NB4 (cell line): ENCODE results near the gene PA2G4.

Source experiments
- DNase-seq: peaks from one replicate; pipeline ENCODE4 v3.0.0; 2010; ENCODE audit warnings: low read depth
- H3K4me3 ChIP-seq: one replicate; pipeline ENCODE4 v1.5.1; 2011; ENCODE audit warnings: mild to moderate bottlenecking, low read depth, low read length, moderate library complexity
- CTCF ChIP-seq: IDR thresholded peaks from one replicate; pipeline ENCODE4 v1.5.1; 2012; ENCODE audit warnings: low read depth, low read length
- MAX ChIP-seq: IDR thresholded peaks from 2 replicates; pipeline ENCODE4 v1.6.1; 2011; ENCODE audit warnings: low read depth, low read length
- MYC ChIP-seq: IDR thresholded peaks from 2 replicates; pipeline ENCODE4 v1.6.1; 2011; ENCODE audit warnings: low read depth, low read length
- POLR2A ChIP-seq: IDR thresholded peaks from 2 replicates; pipeline ENCODE4 v1.6.1; 2011; ENCODE audit warnings: mild to moderate bottlenecking; ENCODE audit not compliant: insufficient read length; ENCODE audit errors: extremely low read depth

Gene PA2G4

DNA sequence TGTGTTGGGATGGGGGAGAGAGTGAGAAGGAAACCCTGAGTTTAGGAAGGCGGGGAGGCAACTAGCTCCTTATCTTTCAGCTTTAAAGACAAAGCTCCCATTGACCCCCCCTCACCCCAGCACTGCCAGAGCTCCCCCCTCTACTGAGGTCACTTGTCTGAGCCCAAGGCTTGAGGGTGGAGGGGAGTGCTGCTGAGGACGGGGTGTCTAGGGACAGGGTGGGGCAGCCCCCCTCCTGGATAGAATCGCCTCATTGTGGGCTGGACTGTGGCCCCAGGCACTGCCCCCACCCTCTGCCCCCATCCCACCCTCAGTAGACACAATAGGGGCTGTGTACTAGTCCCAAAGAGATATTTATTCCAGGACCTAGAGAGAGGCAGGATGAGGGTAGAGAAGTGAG, 21.4 kb upstream of the PA2G4 start:
- TF ChIP-seq MAX (no peak), CTCF (no peak), MYC (no peak), POLR2A (no peak)

DNA sequence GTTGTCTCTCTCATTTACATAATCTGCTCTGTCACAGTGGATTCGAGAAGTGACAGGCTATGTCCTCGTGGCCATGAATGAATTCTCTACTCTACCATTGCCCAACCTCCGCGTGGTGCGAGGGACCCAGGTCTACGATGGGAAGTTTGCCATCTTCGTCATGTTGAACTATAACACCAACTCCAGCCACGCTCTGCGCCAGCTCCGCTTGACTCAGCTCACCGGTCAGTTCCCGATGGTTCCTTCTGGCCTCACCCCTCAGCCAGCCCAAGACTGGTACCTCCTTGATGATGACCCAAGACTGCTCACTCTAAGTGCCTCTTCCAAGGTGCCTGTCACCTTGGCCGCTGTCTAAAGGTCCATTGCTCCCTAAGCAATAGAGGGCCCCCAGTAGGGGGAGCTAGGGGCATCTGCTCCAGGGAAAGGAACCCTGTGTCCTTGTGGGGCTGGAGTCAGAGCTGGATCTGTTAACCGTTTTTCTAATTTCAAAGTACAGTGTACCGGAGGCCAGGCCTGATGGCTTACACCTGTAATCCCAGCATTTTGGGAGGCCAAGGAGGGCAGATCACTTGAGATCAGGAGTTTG, 19.3 kb upstream of the PA2G4 start:
- no peak overlapping the region for H3K4me3 ChIP-seq
- peak; percentile 73 for DNase-seq
- TF ChIP-seq POLR2A, result no peak
- peak; percentile 98 for TF ChIP-seq CTCF
- no peak for TF ChIP-seq MYC
- no peak for TF ChIP-seq MAX

More for the DNA sequence above, 21.4 kb upstream of the PA2G4 start:
- no peak for DNase-seq
- H3K4me3 ChIP-seq, result no peak overlapping the region

- TF ChIP-seq CTCF (no peak), MAX (no peak), POLR2A (no peak), MYC (no peak)
- no peak for DNase-seq
These were observed 18.3 kb upstream of the PA2G4 start for GRCh38 chr12:56086096-56086495.

GRCh38 chr12:56086608-56087007, 17.8 kb upstream of the PA2G4 start:
- no peak for TF ChIP-seq CTCF
- no peak for TF ChIP-seq POLR2A
- no peak for TF ChIP-seq MYC
- no peak for TF ChIP-seq MAX
- H3K4me3 ChIP-seq, result no peak overlapping the region
- no peak for DNase-seq

More at GRCh38 chr12:56086096-56086495, 18.3 kb upstream of the PA2G4 start:
- H3K4me3 ChIP-seq, result no peak overlapping the region

- no peak for DNase-seq
- H3K4me3 ChIP-seq, result no peak overlapping the region
- TF ChIP-seq CTCF, result no peak
- TF ChIP-seq MYC, result no peak
- TF ChIP-seq MAX, result no peak
- TF ChIP-seq POLR2A, result no peak
These were observed 17.1 kb upstream of the PA2G4 start for GRCh38 chr12:56087220-56087619.

GRCh38 chr12:56097738-56098137, 6.6 kb upstream of the PA2G4 start:
- no peak overlapping the region for H3K4me3 ChIP-seq
- TF ChIP-seq POLR2A, result no peak
- no peak for TF ChIP-seq CTCF
- TF ChIP-seq MAX, result no peak
- no peak for TF ChIP-seq MYC
- no peak for DNase-seq
